Sigmoid colon (tissue), 4 donors: ENCODE results near the gene RPS27.

Experiments used
- CTCF ChIP-seq, 4 experiments: fragments of 450-650 bp in 3 of 4; fragments of 200-600 bp in 1 of 4; IDR thresholded peaks; one replicate each; pipeline ENCODE4 v1.5.1; 2016 to 2019; ENCODE audit warnings: antibody characterized with exemption in 4 of 4, mild to moderate bottlenecking in 3 of 4, moderate library complexity in 2 of 4
- EP300 ChIP-seq, 4 donors: sonication (generic); formaldehyde crosslinking; IDR thresholded peaks; one replicate each; pipeline ENCODE4 v1.6.1; 2017; ENCODE audit warnings: antibody characterized with exemption in 4 of 4
- POLR2A ChIP-seq, 2 donors: fragments of 450-650 bp; IDR thresholded peaks; one replicate each; pipeline ENCODE4 v1.6.1; 2016; ENCODE audit warnings: antibody characterized with exemption in 2 of 2, mild to moderate bottlenecking in 2 of 2, moderate library complexity in 2 of 2

- TF ChIP-seq CTCF (IDR thresholded peaks at IDR 0.05) (no peak), POLR2A (IDR thresholded peaks at IDR 0.05) (no peak), EP300 (IDR thresholded peaks at IDR 0.05) (no peak)
These were observed 26.7 kb upstream of the RPS27 start for GRCh38 chr1:153963850-153964331.
